GM12878 (cell line): ENCODE data around the gene ATP2C1. TPM values are rescaled to one million over a fixed set of nuclear protein-coding genes. Genes with fewer than 3 reads are reported as not detected.

Source experiments
- ATAC-seq: fragments of 200-7000 bp; cut with Tn5 transposase; 3 replicates; pipeline ENCODE4 v1.9.1; 2020; ENCODE audit warnings: mild to moderate bottlenecking, moderate library complexity
- BruUV-seq: library from RNA; stranded (reverse); fragments of 400-500 nt; replicated peaks from 2 replicates; lab custom pipeline; 2021; lab: Mats Ljungman, UMichigan
- CTCF ChIA-PET: fragments of 300-600 bp; sonication (Branson Sonifier 250); formaldehyde crosslinking; extraction: SDS; loops from one replicate; lab custom pipeline; 2021; ENCODE audit warnings: inconsistent platforms; lab: Yijun Ruan, JAX
- POLR2A ChIA-PET: fragments of 350-600 bp; formaldehyde crosslinking; extraction: SDS; loops from one replicate; lab custom pipeline; 2021; ENCODE audit warnings: inconsistent platforms; lab: Charles Lee
- RAD21 ChIA-PET: fragments of 300-600 bp; sonication (Branson Sonifier 250); formaldehyde crosslinking; loops from one replicate; lab custom pipeline; 2023; ENCODE audit warnings: antibody characterized with exemption; ENCODE audit not compliant: unreplicated experiment; lab: Charles Lee
- SMC1A ChIA-PET: fragments of 300-600 bp; sonication (Branson Sonifier 250); formaldehyde crosslinking; loops from one replicate; lab custom pipeline; 2023; ENCODE audit not compliant: unreplicated experiment, uncharacterized antibody; lab: Charles Lee
- DNase-seq: peaks from one replicate; pipeline ENCODE4 v3.0.0-alpha.2; 2011; ENCODE audit warnings: low read depth, low spot score
- FAIRE-seq: peaks from 3 replicates; lab custom pipeline; 2011; peaks lifted over from hg19 to GRCh38; lab: Jason Lieb, UNC
- H2AFZ ChIP-seq: 2 replicates; pipeline ENCODE4 v1.6.0; 2011; ENCODE audit warnings: low read depth, low read length, control low read depth; ENCODE audit not compliant: control insufficient read depth
- H3K27ac ChIP-seq: 2 replicates; pipeline ENCODE4 v1.5.1; 2011; ENCODE audit warnings: control low read depth; ENCODE audit not compliant: control insufficient read depth, insufficient read depth
- H3K27me3 ChIP-seq, 2 experiments: replicated peaks in 1 of 2; 2 replicates each; pipeline versions ENCODE4 v1.6.0 to v1.6.1; 2011; ENCODE audit warnings: low read length in 1 of 2; ENCODE audit not compliant: control insufficient read depth in 2 of 2, insufficient read depth in 2 of 2
- H3K36me3 ChIP-seq, 2 experiments: 2 replicates each; pipeline ENCODE4 v1.5.1; 2011; ENCODE audit warnings: low read length in 1 of 2; ENCODE audit not compliant: control insufficient read depth in 2 of 2, insufficient read depth in 2 of 2
- H3K4me1 ChIP-seq: 2 replicates; pipeline ENCODE4 v1.6.1; 2011; ENCODE audit warnings: mild to moderate bottlenecking, low read length, moderate library complexity, mixed read lengths; ENCODE audit not compliant: control insufficient read depth, insufficient read depth
- H3K4me2 ChIP-seq: 2 replicates; pipeline ENCODE4 v1.6.0; 2011; ENCODE audit warnings: control low read depth; ENCODE audit not compliant: control insufficient read depth, insufficient read depth
- H3K4me3 ChIP-seq: fragments of 200-600 bp; sonication (generic); 2 replicates; pipeline ENCODE4 v1.5.1; 2016
- H3K79me2 ChIP-seq: 2 replicates; pipeline ENCODE4 v1.6.0; 2011; ENCODE audit warnings: low read length; ENCODE audit not compliant: control insufficient read depth, insufficient read depth
- H3K9ac ChIP-seq: 2 replicates; pipeline ENCODE4 v1.8.0; 2011; ENCODE audit warnings: low read length, control low read depth, mixed read lengths; ENCODE audit not compliant: control insufficient read depth, insufficient read depth
- H3K9me3 ChIP-seq: replicated peaks from 3 replicates; pipeline ENCODE4 v1.5.1; 2011; ENCODE audit warnings: mild to moderate bottlenecking, low read length; ENCODE audit not compliant: control insufficient read depth, insufficient read depth
- H4K20me1 ChIP-seq: 2 replicates; pipeline ENCODE4 v1.6.0; 2011; ENCODE audit not compliant: control insufficient read depth, insufficient read depth
- BMI1 ChIP-seq: fragments of 450-650 bp; IDR thresholded peaks from 2 replicates; pipeline ENCODE4 v1.6.1; 2016; ENCODE audit warnings: mild to moderate bottlenecking, moderate library complexity, borderline replicate concordance
- CHD1 ChIP-seq: IDR thresholded peaks from 2 replicates; pipeline ENCODE4 v1.6.1; 2012; ENCODE audit warnings: low read depth, low read length, improper control_type of control experiment
- IKZF2 ChIP-seq, 2 experiments: fragments of 450-650 bp; IDR thresholded peaks; 2 replicates each; pipeline ENCODE4 v1.6.1; 2017; ENCODE audit warnings: mild to moderate bottlenecking in 2 of 2, moderate library complexity in 2 of 2
- KDM1A ChIP-seq: fragments of 200-600 bp; sonication (generic); IDR thresholded peaks from 2 replicates; pipeline ENCODE4 v1.6.1; 2016; ENCODE audit warnings: borderline replicate concordance
- NBN ChIP-seq: fragments of 450-650 bp; IDR thresholded peaks from 2 replicates; pipeline ENCODE4 v1.6.1; 2016
- NFXL1 ChIP-seq: fragments of 450-650 bp; IDR thresholded peaks from 2 replicates; pipeline ENCODE4 v1.6.1; 2017; ENCODE audit warnings: antibody characterized with exemption, mild to moderate bottlenecking, borderline replicate concordance
- PAX5 ChIP-seq: IDR thresholded peaks from 2 replicates; pipeline ENCODE4 v1.6.1; 2011; ENCODE audit warnings: low read depth, low read length, borderline replicate concordance
- WRNIP1 ChIP-seq: IDR thresholded peaks from 2 replicates; pipeline ENCODE4 v1.6.1; 2011; ENCODE audit warnings: low read depth, low read length, improper control_type of control experiment, borderline replicate concordance
- ZNF384 ChIP-seq: IDR thresholded peaks from 2 replicates; pipeline ENCODE4 v1.6.1; 2012; ENCODE audit warnings: low read depth, mild to moderate bottlenecking, low read length, improper control_type of control experiment, borderline replicate concordance
- WGBS: methylation state at CpG from one replicate; pipeline ENCODE4 v1.1.6; 2016; ENCODE audit warnings: low lambda C conversion rate; ENCODE audit not compliant: insufficient replicate concordance, insufficient coverage; ENCODE audit errors: missing lambda C conversion rate; 5-methylcytosine and 5-hydroxymethylcytosine counted together
- in situ Hi-C: fragments of 300-500 bp; cut with MboI; formaldehyde crosslinking; loops from 9 replicates; pipeline ENCODE4 v1.14.3; 2018; ENCODE audit warnings: mixed read lengths
- intact Hi-C: fragments of 100-400 bp; cut with micrococcal nuclease; formaldehyde crosslinking; loops from one replicate; pipeline ENCODE4 v1.14.2; 2022; ENCODE audit not compliant: unreplicated experiment
- polyA plus RNA-seq, 11 experiments: library from polyadenylated mRNA; depleted of rRNA in 4 of 11; unstranded in 6 of 11; stranded (reverse) in 5 of 11; fragments of >200 nt; fragmentation: Nextera tagmentation in 4 of 11; fragmentation: Illumina TruSeq in 1 of 11; extraction: Ambion mirVana in 4 of 11; extraction: Trizol in 1 of 11; gene quantifications; 1 replicate in 1 of 11; 2 replicates in 10 of 11; pipeline versions ENCODE4 v1.2.1 to v1.2.3, GENCODE V29; 2011 to 2016; ENCODE audit warnings: inconsistent platforms in 2 of 11, missing spikeins in 2 of 11, low read depth in 1 of 11
- total RNA-seq, 4 experiments: library from RNA; depleted of rRNA in 3 of 4; stranded (reverse); fragments of >200 nt in 3 of 4; fragmentation: Illumina TruSeq in 1 of 4; extraction: Trizol in 1 of 4; gene quantifications; 2 replicates each; pipeline versions ENCODE4 v1.2.1 to v1.2.3, GENCODE V29; 2013 to 2021
- TF ChIP-seq, protein P1 (sequence below): fragments of 450-650 bp; IDR thresholded peaks from 2 replicates; pipeline ENCODE4 v1.6.1; 2017; ENCODE audit warnings: borderline replicate concordance
- TF ChIP-seq, protein P2 (sequence below): IDR thresholded peaks from 2 replicates; pipeline ENCODE4 v1.6.1; 2011; ENCODE audit warnings: borderline replicate concordance, low read depth, mild to moderate bottlenecking, moderate library complexity, low read length; ENCODE audit not compliant: insufficient read depth, poor library complexity, severe bottlenecking
- TF ChIP-seq, protein P3 (sequence below): IDR thresholded peaks from 2 replicates; pipeline ENCODE4 v1.6.1; 2011; ENCODE audit warnings: borderline replicate concordance, low read depth, mild to moderate bottlenecking, moderate library complexity, mixed read lengths, low read length; ENCODE audit not compliant: insufficient read depth; ENCODE audit errors: extremely low read length

The ATP2C1 gene
- total and polyA plus RNA-seq, 10 of the 15 experiments (the other 5 are each of a cell fraction or from before 2014, with no cell fraction given) = 20.6 to 116 (median 55.1) TPM

DNA sequence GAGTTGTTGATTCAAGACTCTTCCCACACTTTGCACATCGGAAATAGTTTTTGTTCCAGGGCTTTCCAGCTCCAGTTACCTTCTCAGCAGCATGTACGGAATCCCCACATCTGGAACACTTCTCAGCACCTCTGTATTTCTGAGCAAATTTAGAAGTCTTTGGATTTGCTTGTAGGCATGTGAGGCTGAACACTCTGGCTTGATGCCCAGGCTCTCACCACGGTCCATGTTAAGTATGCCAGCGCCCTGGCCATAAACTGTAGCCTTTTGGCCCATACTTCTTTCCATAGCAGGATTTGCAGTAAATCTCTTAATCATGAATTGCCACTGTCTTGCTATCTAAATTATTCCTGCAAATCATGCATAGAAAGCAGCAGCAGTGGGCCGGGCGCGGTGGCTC, 24.4 kb downstream of the ATP2C1 start:
- WGBS = 98% methylated on average over 7 of the region's 7 CpGs
- in situ Hi-C loops (no loop called here), intact Hi-C loops (no loop called here)
- peaks cover 6% of the 10 kb centered on the region; the same call in 2 of the 3 replicates for H3K9me3 ChIP-seq
- peaks cover 12% of the 10 kb centered on the region; the same call in 1 of the 2 replicates for H3K4me1 ChIP-seq
- ChIA-PET CTCF (interaction anchor here (0.5 to 1.2 kb wide), 2 partner anchors 10 to 31 kb away, joined by 3 to 4 read pairs; no protein-coding TSS in a partner anchor), RAD21 (interaction anchor here (1.0 kb wide), 1 partner anchor 22 kb away, joined by 3 read pairs; no protein-coding TSS in a partner anchor)
- no peaks in the 10 kb centered on the region for H4K20me1 ChIP-seq
- 0 out of 4 replicates have a peak, but pooled peaks cover 0 to 3% of the 10 kb centered on the region in 2 experiments for H3K36me3 ChIP-seq
- peaks cover 47% of the 10 kb centered on the region for H3K79me2 ChIP-seq
- TF ChIP-seq, protein P1, sequence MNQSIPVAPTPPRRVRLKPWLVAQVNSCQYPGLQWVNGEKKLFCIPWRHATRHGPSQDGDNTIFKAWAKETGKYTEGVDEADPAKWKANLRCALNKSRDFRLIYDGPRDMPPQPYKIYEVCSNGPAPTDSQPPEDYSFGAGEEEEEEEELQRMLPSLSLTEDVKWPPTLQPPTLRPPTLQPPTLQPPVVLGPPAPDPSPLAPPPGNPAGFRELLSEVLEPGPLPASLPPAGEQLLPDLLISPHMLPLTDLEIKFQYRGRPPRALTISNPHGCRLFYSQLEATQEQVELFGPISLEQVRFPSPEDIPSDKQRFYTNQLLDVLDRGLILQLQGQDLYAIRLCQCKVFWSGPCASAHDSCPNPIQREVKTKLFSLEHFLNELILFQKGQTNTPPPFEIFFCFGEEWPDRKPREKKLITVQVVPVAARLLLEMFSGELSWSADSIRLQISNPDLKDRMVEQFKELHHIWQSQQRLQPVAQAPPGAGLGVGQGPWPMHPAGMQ = no peak
- no peak for TF ChIP-seq CHD1
- no peak for TF ChIP-seq WRNIP1
- no peak for TF ChIP-seq PAX5
- TF ChIP-seq, protein P2, sequence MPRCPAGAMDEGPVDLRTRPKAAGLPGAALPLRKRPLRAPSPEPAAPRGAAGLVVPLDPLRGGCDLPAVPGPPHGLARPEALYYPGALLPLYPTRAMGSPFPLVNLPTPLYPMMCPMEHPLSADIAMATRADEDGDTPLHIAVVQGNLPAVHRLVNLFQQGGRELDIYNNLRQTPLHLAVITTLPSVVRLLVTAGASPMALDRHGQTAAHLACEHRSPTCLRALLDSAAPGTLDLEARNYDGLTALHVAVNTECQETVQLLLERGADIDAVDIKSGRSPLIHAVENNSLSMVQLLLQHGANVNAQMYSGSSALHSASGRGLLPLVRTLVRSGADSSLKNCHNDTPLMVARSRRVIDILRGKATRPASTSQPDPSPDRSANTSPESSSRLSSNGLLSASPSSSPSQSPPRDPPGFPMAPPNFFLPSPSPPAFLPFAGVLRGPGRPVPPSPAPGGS = no peak
- no peak for TF ChIP-seq KDM1A
- no peak for TF ChIP-seq NFXL1
- TF ChIP-seq, protein P3, sequence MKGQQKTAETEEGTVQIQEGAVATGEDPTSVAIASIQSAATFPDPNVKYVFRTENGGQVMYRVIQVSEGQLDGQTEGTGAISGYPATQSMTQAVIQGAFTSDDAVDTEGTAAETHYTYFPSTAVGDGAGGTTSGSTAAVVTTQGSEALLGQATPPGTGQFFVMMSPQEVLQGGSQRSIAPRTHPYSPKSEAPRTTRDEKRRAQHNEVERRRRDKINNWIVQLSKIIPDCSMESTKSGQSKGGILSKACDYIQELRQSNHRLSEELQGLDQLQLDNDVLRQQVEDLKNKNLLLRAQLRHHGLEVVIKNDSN = no peak
- TF ChIP-seq ZNF384 = no peak
- no peak for TF ChIP-seq BMI1
- no peak for TF ChIP-seq NBN
- no peak for TF ChIP-seq IKZF2 (IDR thresholded peaks at IDR 0.05)
- TF ChIP-seq, all 136 proteins: peak for 0
- DNase-seq (no peak), ATAC-seq (no peak), FAIRE-seq (no peak)
- H3K9ac ChIP-seq = no peak overlapping the region
- no peaks in the 10 kb centered on the region for H3K27me3 ChIP-seq
- BruUV-seq = no TSS peak
- no peak overlapping the region for H3K4me3 ChIP-seq
- POLR2A ChIA-PET = no interaction called here
- no peak overlapping the region for H2AFZ ChIP-seq
- no peak overlapping the region for H3K27ac ChIP-seq
- H3K4me2 ChIP-seq = no peak overlapping the region
- SMC1A ChIA-PET = interaction anchor here (1.6 kb wide), 1 partner anchor 10 kb away, joined by 4 read pairs; no protein-coding TSS in a partner anchor
